HG03432 (cell line): ENCODE results near the gene CYP4Z1.
A peak's percentile ranks its signal among the peaks of the same experiment; 100 is the strongest.
"Not testable (repeated sequence)": the region's sequence is repeated elsewhere in the genome, so short reads cannot be mapped to it uniquely, and the experiment has no call there.

Experiments used
- ATAC-seq: cut with Tn5 transposase; IDR thresholded peaks from one replicate; pipeline ENCODE4 v1.9.1; 2021; ENCODE audit warnings: mild to moderate bottlenecking, moderate library complexity; ENCODE audit not compliant: unreplicated experiment

Gene CYP4Z1

DNA sequence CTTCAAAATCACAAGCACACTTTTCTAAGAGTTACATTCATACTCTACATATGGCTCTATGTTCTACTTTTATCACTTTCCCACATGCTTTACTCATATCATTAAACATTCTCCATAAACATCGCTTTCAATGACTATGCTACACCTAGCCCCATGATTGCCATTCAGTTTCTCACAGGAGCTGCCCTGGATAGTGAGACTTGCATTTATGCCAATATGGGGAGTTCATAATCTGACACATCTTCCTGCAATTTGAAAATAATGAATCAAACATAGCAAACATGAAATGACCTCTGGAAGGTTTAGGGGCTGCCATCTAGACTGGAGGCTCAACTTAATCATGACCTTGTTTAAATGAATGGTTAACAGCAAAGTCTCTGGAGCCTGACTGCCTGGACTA, 61.2 kb downstream of the CYP4Z1 start:
- ATAC-seq: no peak

DNA sequence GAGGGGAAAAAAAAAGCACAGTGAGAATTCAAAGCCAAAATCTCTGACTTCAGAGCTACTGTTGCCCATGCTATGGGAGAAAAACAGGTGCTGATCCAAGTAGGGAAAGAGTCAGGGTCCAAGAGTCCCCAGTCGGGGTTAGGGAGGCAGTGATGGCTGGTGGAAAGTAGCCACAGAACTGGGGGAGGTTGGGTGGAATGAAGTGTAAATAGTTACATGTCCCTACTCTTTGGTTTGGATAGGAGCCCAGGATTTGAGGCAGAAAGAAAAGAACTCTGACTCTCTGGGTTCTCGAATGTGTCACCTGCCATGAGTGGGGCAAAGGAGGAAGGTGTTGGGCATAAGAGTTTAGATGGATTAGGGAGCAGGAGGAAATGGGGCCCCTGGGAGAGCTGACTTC, 61.8 kb downstream of the CYP4Z1 start:
- not testable (repeated sequence) for ATAC-seq

DNA sequence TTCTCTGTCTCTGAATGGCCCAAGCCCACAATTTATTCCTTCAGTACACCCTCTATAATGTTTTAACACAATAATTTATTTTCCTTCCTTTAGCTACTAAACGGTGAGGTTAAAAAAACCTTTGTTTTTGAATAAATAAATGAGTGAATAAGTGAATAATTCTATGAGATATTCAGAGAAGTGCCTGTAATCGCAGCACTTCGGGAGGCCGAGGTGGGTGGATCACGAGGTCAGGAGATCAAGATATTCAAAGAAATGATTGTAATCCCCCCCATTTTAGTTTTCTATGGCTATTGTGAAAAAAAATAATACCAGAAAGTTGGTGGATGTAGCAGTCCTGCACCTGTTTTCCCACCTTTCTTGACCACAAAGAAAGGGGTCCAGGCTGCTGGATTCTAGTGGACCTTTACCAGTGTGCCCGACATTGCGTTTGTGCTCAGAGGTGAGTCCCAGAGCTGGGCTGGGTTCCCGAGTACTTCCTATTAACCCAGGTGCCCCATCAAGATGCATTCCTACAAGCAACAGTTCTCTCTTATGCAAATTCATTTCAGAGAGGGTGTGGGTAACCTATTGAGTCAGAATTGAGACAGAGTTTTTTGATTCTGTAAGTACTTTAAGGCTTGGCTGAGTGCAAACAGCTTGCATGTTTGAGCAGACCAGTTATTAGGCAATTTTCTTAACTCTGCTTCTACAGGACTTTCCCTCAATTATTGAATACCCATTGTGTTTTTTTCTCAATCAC, 62.6 kb downstream of the CYP4Z1 start:
- not testable (repeated sequence) for ATAC-seq

DNA sequence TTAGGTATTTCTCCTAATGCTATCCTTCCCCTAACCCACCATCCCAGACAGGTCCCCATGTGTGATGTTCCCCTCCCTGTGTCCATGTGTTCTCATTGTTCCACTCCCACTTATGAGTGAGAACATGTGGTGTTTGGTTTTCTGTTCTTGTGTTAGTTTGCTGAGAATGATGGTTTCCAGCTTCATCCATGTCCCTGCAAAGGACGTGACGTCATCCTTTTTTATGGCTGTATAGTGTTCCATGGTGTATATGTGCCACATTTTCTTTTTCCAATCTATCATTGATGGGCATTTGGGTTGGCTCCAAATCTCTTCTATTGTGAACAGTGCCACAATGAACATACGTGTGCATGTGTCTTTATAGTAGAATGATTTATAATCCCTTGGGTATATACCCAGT, 65.6 kb downstream of the CYP4Z1 start:
- ATAC-seq: not testable (repeated sequence)

DNA sequence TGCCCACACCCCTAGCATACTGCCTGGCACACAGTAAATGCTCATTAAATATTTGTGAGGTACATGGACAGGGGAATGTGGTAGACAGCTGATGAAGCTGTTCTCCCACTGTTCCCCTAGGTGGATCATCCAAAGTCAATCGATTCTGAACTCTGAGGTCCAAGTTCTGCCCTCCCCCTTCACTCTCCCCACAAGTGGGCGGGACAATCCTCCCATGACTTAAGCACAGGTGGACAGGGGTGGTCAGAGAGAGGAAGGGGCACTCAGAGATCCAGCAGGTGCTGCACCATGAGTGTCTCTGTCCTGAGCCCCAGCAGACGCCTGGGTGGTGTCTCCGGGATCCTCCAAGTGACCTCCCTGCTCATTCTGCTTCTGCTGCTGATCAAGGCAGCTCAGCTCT, 70.2 kb downstream of the CYP4Z1 start, which contains the start of gene CYP4A22:
Gene CYP4A22, plus strand, starts transcription at position 244 of the 400 bp plus-strand sequence. Its CDS starts 45 bp downstream, at position 289.
- ATAC-seq: no peak

DNA sequence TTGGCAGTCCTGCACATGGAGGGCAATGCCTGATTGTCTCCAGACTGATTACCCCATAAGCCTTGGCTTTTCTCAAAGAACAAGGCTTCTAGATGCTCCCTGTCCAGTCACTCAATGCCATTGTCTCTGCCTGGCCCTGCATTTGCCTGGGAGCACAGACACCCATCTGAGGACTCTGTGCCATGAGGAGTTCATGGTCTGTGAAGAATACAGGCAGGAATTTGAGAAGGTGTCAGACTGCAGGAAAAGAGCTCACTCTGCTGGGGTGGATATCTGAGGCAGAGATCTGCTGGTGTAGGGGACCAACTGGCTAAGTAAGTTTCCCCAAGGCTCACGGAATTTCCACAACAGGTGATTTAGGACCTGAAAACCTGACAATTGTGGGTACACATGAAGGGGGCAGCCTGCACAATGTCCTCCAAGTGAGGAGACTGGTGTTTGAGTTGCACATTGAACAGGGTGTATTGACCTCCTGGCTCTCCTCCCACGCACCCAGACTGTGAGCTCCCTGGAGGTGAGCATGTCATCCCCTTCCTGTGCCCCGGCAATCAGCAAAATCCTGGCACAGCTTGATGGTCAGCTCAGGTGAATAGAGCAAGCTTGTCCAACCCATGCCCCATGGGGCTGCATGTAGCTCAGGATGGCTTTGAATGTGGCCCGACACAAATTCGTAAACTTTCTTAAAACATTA, 71.0 kb downstream of the CYP4Z1 start:
- no peak for ATAC-seq

DNA sequence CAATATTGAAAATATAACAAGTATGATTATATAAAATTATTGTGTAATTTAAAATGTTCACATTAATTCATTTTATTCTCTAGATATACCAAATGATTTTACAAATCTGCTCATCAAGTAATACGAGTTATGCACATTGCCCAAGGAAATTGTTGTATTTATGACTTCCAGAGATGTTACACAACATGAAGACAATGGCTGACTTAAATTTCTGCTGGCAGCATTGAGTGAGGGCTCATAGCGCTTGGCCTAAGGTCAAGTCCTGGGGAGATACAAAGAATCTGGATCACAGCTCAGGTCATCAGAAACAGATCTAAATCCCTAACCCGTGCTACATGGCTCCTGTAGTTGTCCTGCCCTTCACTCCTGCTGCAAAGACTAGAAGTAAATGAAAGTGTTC, 73.3 kb downstream of the CYP4Z1 start:
- not testable (repeated sequence) for ATAC-seq

DNA sequence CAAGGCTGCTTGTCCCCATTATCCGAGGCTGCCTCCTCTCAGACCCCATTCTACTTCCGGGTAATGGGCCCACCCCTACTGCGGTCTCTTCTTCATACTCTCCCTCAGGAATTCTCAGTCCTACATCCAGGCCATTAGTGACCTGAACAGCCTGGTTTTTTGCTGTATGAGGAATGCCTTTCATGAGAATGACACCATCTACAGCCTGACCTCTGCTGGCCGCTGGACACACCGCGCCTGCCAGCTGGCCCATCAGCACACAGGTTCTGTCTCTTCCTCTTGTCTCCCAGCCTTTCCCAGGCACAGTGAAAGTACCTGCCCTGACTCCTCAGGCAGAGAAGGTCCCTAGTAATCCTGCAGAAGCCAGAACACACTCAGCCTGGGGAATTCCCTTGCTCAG, 76.6 kb downstream of the CYP4Z1 start:
- not testable (repeated sequence) for ATAC-seq

DNA sequence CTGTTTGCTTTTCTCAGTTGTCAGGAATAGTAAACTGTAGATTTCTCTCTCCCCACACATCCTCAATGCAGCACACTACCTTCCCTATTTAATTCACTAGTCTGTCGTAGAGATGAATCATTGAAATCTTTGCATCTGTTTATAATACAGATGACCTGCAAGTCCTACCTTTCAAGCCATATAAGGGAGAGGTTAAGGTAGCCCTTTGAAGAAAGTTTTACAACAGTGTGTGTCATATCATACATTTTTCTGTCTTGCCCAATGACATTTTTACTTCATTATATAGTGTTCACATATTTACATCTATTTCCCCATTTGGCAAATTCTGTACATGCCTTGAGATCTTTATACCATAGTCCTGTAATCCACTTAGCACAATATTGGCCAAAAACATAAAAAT, 79.5 kb downstream of the CYP4Z1 start:
- not testable (repeated sequence) for ATAC-seq

DNA sequence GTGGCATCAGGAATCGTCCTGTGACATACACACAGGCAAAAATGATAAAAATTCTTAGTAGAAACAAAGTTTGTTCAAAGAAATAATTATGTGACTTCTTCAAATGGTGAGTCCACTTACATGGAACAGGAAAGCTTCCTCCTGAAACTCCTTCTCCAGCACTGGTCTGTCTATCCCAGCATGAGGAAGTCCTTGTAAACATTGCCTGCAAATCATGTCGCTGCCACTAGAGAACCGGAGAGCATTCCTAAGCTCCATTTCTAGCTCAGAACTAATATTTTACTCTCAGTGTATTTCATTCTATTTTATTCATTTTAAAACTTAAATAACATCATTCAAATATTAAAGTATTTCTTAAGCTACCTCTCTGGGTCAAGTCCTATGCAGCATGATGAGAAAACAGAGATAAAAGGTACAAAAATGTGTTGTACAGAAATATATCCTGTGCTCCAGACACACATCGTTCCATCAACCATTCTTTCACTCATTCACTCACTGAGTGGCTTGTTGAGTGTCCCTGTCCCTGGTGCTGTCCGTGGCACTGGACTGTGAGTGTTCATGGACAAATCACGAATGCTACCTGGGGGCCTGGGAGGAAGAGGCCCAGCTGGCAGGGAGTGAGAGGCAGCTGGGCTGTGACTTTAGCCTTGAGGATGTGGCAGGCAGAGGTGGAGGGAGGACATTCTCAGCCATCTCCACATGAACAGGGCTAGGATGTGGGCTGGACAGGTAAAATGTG, 80.2 kb downstream of the CYP4Z1 start:
- ATAC-seq: no peak

DNA sequence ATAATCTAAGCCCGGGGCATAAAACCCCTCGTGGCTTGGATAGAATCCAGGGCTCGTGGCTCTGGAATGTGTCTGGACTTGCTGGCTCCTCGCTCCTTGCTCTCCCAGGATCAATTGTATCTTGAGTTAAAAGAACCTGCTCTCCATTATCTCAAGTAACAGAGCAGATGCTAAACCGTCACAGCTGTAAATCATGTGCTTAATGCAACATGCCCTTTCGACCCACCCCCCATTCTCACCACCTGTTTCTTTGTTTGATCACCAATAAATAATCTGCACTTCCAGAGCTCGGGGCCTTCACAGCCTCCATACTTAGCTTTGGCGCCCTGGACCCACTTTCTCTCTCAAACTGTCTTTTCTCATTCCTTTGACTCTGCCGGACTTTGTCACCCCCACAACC, 82.1 kb downstream of the CYP4Z1 start:
- ATAC-seq: not testable (repeated sequence)

DNA sequence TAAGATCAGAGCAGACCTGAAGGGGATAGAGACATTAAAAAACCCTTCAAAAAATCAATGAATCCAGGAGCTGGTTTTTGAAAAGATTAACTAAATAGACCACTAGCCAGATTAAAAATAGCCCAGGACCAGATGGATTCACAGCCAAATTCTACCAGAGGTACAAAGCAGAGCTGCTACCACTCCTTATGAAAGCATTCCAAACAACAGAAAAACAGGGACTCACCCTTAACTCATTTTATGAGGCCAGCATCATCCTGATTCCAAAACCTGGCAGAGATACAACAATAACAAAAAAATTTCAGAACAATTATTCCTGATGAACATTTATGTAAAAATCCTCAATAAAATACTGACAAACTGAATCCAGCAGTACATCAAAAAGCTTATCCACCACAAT, 89.4 kb downstream of the CYP4Z1 start:
- ATAC-seq: not testable (repeated sequence)

DNA sequence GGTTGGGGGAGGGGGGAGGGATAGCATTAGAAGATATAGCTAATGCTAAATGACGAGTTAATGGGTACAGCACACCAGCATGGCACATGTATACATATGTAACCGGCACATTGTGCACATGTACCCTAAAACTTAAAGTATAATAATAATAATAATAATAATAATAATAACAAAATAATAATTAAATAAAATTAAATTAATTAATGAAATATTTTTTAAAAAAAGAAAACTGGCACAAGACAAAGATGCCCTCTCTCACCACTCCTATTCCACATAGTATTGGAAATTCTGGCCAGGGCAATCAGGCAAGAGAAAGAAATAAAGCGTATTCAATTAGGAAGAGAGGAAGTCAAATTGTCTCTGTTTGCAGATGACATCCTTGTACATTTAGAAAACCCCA, 90.9 kb downstream of the CYP4Z1 start:
- ATAC-seq: not testable (repeated sequence)

DNA sequence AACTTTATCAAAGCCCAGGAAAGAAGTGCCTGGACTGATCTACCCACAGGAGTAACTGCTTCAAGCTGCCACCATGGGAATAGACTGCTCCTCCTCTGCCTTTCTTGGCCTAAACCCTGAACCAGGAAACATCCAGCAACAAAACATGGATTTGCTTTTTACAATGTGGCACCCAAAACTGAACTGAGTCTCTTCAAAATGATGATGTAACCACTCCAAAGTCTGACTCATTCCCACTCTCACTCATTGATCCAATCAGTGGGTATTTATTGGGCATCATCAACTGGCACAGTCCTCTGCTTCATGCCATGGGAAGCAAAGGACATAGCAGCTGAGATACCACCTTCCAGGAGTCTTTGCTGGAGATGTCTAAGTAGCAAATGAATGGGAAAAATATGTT, 93.7 kb downstream of the CYP4Z1 start:
- ATAC-seq: no peak

DNA sequence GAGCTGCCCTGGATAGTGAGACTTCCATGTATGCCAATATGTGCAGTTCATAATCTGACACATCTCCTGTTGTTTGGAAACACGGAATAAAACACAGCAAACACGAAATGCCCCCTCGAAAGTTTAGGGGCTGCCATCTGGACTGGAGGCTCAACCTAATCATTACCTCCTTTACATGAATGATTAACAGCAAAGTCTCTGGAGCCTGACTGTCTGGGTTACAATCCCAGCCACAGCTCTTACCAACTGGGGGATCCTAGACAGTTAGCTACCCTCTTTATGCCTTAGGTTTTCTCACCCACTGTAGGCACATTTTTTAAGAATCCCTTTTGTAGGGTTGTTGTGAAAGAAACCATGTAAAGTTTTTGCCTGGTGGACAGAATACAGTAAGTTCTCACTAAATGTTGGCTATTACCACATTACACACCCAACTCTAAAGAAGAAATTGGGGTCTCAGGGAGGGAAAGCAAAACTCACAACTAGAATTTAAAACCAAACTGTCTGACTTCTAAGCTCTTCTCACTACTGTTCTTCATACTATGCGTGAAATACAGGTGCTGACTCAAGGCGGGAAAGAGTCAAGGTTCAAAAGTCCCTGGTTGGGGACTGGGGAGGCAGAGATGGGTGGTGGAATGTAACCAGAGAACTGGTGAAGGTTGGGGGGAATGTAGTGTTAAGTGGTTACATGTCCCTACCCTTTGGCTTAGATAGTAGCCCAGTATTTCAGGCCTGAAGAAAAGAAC, 94.4 kb downstream of the CYP4Z1 start:
- peak; percentile 67 for ATAC-seq

DNA sequence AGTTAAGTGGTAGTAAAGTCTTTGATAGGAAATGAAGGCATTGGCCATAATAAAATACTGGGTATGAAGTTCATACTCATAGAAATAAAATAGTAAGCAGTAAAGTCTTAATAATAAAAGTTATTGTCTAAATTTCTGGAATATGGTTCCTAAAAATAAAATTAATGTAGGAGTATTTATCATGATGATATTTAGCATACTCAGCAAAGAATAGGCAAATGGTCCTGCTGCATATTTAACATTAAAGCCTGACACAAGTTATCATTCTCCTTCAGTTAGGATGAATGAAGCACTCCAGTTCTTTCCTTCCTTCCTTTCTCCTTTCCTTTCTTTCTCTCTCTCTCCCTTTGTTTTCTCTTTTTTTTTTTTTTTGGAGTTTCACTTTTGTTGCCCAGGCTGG, 97.5 kb downstream of the CYP4Z1 start:
- no peak for ATAC-seq
